GM12873 (cell line): Measurements from ENCODE around the gene XPNPEP2.

Experiments
- CTCF ChIP-seq: IDR thresholded peaks from 2 replicates; pipeline ENCODE4 v1.5.1; 2012; ENCODE audit warnings: low read depth, mild to moderate bottlenecking, moderate library complexity, low read length, control low read depth; ENCODE audit not compliant: insufficient read depth; ENCODE audit errors: missing control alignments

The XPNPEP2 gene

GRCh38 chrX:129781134-129781672, 42.4 kb downstream of the XPNPEP2 start:
- TF ChIP-seq CTCF: no peak

GRCh38 chrX:129781680-129782495, 43.1 kb downstream of the XPNPEP2 start:
- no peak for TF ChIP-seq CTCF

- TF ChIP-seq CTCF: no peak
Observed at GRCh38 chrX:129782706-129783105, 43.9 kb downstream of the XPNPEP2 start.

- TF ChIP-seq CTCF: no peak
Observed at GRCh38 chrX:129783291-129783713, 44.5 kb downstream of the XPNPEP2 start.

- TF ChIP-seq CTCF: no peak
Observed at GRCh38 chrX:129784371-129784770, 45.6 kb downstream of the XPNPEP2 start.

GRCh38 chrX:129785160-129785947, 46.6 kb downstream of the XPNPEP2 start:
- TF ChIP-seq CTCF: no peak

- TF ChIP-seq CTCF: no peak
Observed at GRCh38 chrX:129786210-129786651, 47.5 kb downstream of the XPNPEP2 start.
